ENCODE data around the gene UBASH3A.

UBASH3A gene

GRCh38 chr21:42392731-42393442, 10.8 kb upstream of the UBASH3A start:
- TF ChIP-seq CTCF (conservative IDR thresholded peaks at IDR 0.05) = no peak
- no peak for TF ChIP-seq ZFX (IDR thresholded peaks at IDR 0.05)
- H3K27ac ChIP-seq = no peak overlapping the region

- H3K27ac ChIP-seq = no peak overlapping the region
- no peak for TF ChIP-seq CTCF (conservative IDR thresholded peaks at IDR 0.05)
These were observed 10.2 kb upstream of the UBASH3A start for GRCh38 chr21:42393443-42393950.

- H3K27ac ChIP-seq = no peak overlapping the region
- no peak for TF ChIP-seq CTCF (conservative IDR thresholded peaks at IDR 0.05)
- no peak for TF ChIP-seq ZFX (IDR thresholded peaks at IDR 0.05)
These were observed 8.4 kb upstream of the UBASH3A start for GRCh38 chr21:42395302-42395701.

- no peak for TF ChIP-seq CTCF (conservative IDR thresholded peaks at IDR 0.05)
- no peak for TF ChIP-seq ZFX (IDR thresholded peaks at IDR 0.05)
- H3K27ac ChIP-seq = no peak within 1 kb of the TSS
These were observed 7.6 kb upstream of the UBASH3A start, which contains the start of gene TMPRSS3 for GRCh38 chr21:42395905-42396651. TMPRSS3 (minus strand) TSS chr21:42396052; CDS start chr21:42395417, 635 bp downstream.

- no peak for TF ChIP-seq ZFX (IDR thresholded peaks at IDR 0.05)
- no peak for TF ChIP-seq CTCF (conservative IDR thresholded peaks at IDR 0.05)
- no peak overlapping the region for H3K27ac ChIP-seq
These were observed 6.6 kb upstream of the UBASH3A start for GRCh38 chr21:42396799-42397745.

GRCh38 chr21:42397746-42398394, 5.8 kb upstream of the UBASH3A start:
- no peak for TF ChIP-seq CTCF (conservative IDR thresholded peaks at IDR 0.05)
- no peak for TF ChIP-seq ZFX (IDR thresholded peaks at IDR 0.05)
- no peak overlapping the region for H3K27ac ChIP-seq
